H1 (cell line): ENCODE measurements around the gene AP2A2. TPM values are rescaled to one million over a fixed set of nuclear protein-coding genes. Genes with fewer than 3 reads are reported as not detected.

Source experiments
- CTCF ChIA-PET: fragments of 300-600 bp; sonication (Branson Sonifier 250); formaldehyde crosslinking; loops from one replicate; lab custom pipeline; 2021; ENCODE audit not compliant: partially characterized antibody; lab: Charles Lee
- POLR2A ChIA-PET: fragments of 300-600 bp; sonication (Branson Sonifier 250); formaldehyde crosslinking; loops from one replicate; lab custom pipeline; 2021; ENCODE audit warnings: inconsistent platforms; ENCODE audit not compliant: partially characterized antibody; lab: Charles Lee
- DNase-seq, 2 experiments: peaks; one replicate each; pipeline versions ENCODE4 v3.0.0 to v3.0.0-alpha.2; 2010 to 2022; ENCODE audit warnings: low spot score in 2 of 2, low read depth in 1 of 2, mixed read lengths in 1 of 2
- FAIRE-seq: peaks from 2 replicates; lab custom pipeline; 2011; peaks lifted over from hg19 to GRCh38; lab: Jason Lieb, UNC
- H2AFZ ChIP-seq: 2 replicates; pipeline ENCODE4 v1.8.1; 2012; ENCODE audit warnings: low read length, inconsistent platforms
- H2AK5ac ChIP-seq: 2 replicates; pipeline ENCODE4 v1.6.1; 2013; ENCODE audit warnings: low read depth, low read length
- H2BK120ac ChIP-seq: replicated peaks from 2 replicates; pipeline ENCODE3; 2013; ENCODE audit warnings: low read depth, low read length, inconsistent platforms
- H2BK12ac ChIP-seq: 2 replicates; pipeline ENCODE4 v1.6.1; 2013; ENCODE audit warnings: low read depth, low read length
- H2BK15ac ChIP-seq: 2 replicates; pipeline ENCODE4 v1.6.1; 2013; ENCODE audit warnings: low read length
- H2BK20ac ChIP-seq: 2 replicates; pipeline ENCODE4 v1.6.1; 2013; ENCODE audit warnings: low read length
- H2BK5ac ChIP-seq: 2 replicates; pipeline ENCODE4 v1.6.1; 2013; ENCODE audit warnings: low read depth, low read length
- H3K14ac ChIP-seq: 2 replicates; pipeline ENCODE4 v1.6.1; 2013; ENCODE audit warnings: inconsistent platforms; ENCODE audit not compliant: insufficient read length
- H3K18ac ChIP-seq: 2 replicates; pipeline ENCODE4 v1.6.1; 2013; ENCODE audit warnings: low read length; ENCODE audit errors: extremely low read depth
- H3K23ac ChIP-seq: 2 replicates; pipeline ENCODE4 v1.6.1; 2013; ENCODE audit warnings: inconsistent platforms; ENCODE audit not compliant: insufficient read length
- H3K23me2 ChIP-seq: 2 replicates; pipeline ENCODE4 v1.6.1; 2013; ENCODE audit warnings: low read depth, low read length
- H3K27ac ChIP-seq: 2 replicates; pipeline ENCODE4 v1.6.1; 2011; ENCODE audit warnings: low read depth, low read length, inconsistent platforms
- H3K27me3 ChIP-seq, 4 experiments: replicated peaks in 1 of 4; 1 replicate in 1 of 4; 2 replicates in 3 of 4; pipeline versions ENCODE4 v1.6.1 to v1.8.1; 2011 to 2013; ENCODE audit warnings: low read length in 3 of 4, mild to moderate bottlenecking in 3 of 4, inconsistent platforms in 2 of 4, mixed read lengths in 2 of 4, moderate library complexity in 1 of 4; ENCODE audit not compliant: control insufficient read depth in 3 of 4, insufficient read depth in 3 of 4; ENCODE audit errors: extremely low read depth in 1 of 4
- H3K36me3 ChIP-seq, 4 experiments: 2 replicates each; pipeline versions ENCODE4 v1.6.1 to v1.8.1; 2011 to 2013; ENCODE audit warnings: mild to moderate bottlenecking in 4 of 4, low read length in 3 of 4, moderate library complexity in 2 of 4, control low read depth in 1 of 4, inconsistent platforms in 1 of 4; ENCODE audit not compliant: insufficient read depth in 4 of 4, control insufficient read depth in 2 of 4
- H3K4ac ChIP-seq: replicated peaks from 2 replicates; pipeline ENCODE3; 2013; ENCODE audit warnings: low read length, low read depth, mixed read lengths, inconsistent platforms; ENCODE audit not compliant: insufficient read length
- H3K4me1 ChIP-seq, 4 experiments: replicated peaks in 1 of 4; 1 replicate in 1 of 4; 2 replicates in 3 of 4; pipeline versions ENCODE4 v1.6.1 to v1.8.1; 2011 to 2013; ENCODE audit warnings: low read length in 3 of 4, inconsistent platforms in 2 of 4, mixed read lengths in 1 of 4; ENCODE audit not compliant: insufficient read depth in 4 of 4, control insufficient read depth in 3 of 4
- H3K4me2 ChIP-seq, 2 experiments: 2 replicates each; pipeline versions ENCODE4 v1.6.1 to v1.8.1; 2011 to 2013; ENCODE audit warnings: low read depth in 2 of 2, low read length in 2 of 2, control low read depth in 1 of 2, inconsistent platforms in 1 of 2, mild to moderate bottlenecking in 1 of 2; ENCODE audit not compliant: insufficient read depth in 1 of 2
- H3K4me3 ChIP-seq, 4 experiments: fragments of 200-600, 300-600 bp in 1 of 4; sonication (generic), shearing (Covaris generic), sonication (Bioruptor Twin) in 1 of 4; 2 replicates each; pipeline versions ENCODE4 v1.5.1 to v1.8.1; 2011 to 2016; ENCODE audit warnings: low read length in 4 of 4, low read depth in 3 of 4, control low read depth in 2 of 4, inconsistent platforms in 2 of 4, mild to moderate bottlenecking in 2 of 4, mixed read lengths in 1 of 4, moderate library complexity in 1 of 4; ENCODE audit not compliant: insufficient read depth in 2 of 4; ENCODE audit errors: extremely low read depth in 1 of 4
- H3K56ac ChIP-seq: replicated peaks from 2 replicates; pipeline ENCODE3; 2013; ENCODE audit warnings: low read depth, mild to moderate bottlenecking, mixed read lengths, low read length, inconsistent platforms; ENCODE audit not compliant: insufficient read length
- H3K79me1 ChIP-seq: 2 replicates; pipeline ENCODE4 v1.6.1; 2013; ENCODE audit warnings: low read depth, low read length, control low read depth
- H3K79me2 ChIP-seq, 2 experiments: 2 replicates each; pipeline versions ENCODE4 v1.6.1 to v1.8.1; 2012 to 2013; ENCODE audit warnings: low read length in 2 of 2, mild to moderate bottlenecking in 2 of 2, inconsistent platforms in 1 of 2; ENCODE audit not compliant: insufficient read depth in 2 of 2, control insufficient read depth in 1 of 2
- H3K9ac ChIP-seq, 4 experiments: replicated peaks in 1 of 4; 1 replicate in 1 of 4; 2 replicates in 3 of 4; pipeline versions ENCODE4 v1.6.1 to v1.8.1; 2011 to 2013; ENCODE audit warnings: low read depth in 3 of 4, low read length in 3 of 4, control low read depth in 2 of 4, mild to moderate bottlenecking in 2 of 4, moderate library complexity in 2 of 4, inconsistent platforms in 1 of 4; ENCODE audit errors: extremely low read depth in 1 of 4
- H3K9me3 ChIP-seq, 2 experiments: 2 replicates each; pipeline versions ENCODE4 v1.6.1 to v1.8.1; 2012 to 2013; ENCODE audit warnings: mild to moderate bottlenecking in 2 of 2, moderate library complexity in 2 of 2, control low read depth in 1 of 2, inconsistent platforms in 1 of 2, low read depth in 1 of 2, low read length in 1 of 2, mixed read lengths in 1 of 2; ENCODE audit not compliant: insufficient read depth in 2 of 2
- H4K20me1 ChIP-seq, 2 experiments: replicated peaks in 1 of 2; 2 replicates each; pipeline versions ENCODE3 to v1.8.1; 2011 to 2013; ENCODE audit warnings: inconsistent platforms in 2 of 2, low read length in 2 of 2, mild to moderate bottlenecking in 1 of 2; ENCODE audit not compliant: insufficient read depth in 2 of 2, control insufficient read depth in 1 of 2
- H4K5ac ChIP-seq: 2 replicates; pipeline ENCODE4 v1.6.1; 2013; ENCODE audit warnings: low read length, low read depth, mixed read lengths, inconsistent platforms; ENCODE audit not compliant: insufficient read length
- H4K8ac ChIP-seq: 2 replicates; pipeline ENCODE4 v1.8.0; 2013; ENCODE audit warnings: mild to moderate bottlenecking, moderate library complexity, low read length, inconsistent platforms; ENCODE audit not compliant: insufficient read depth; ENCODE audit errors: extremely low read depth
- H4K91ac ChIP-seq: replicated peaks from 2 replicates; pipeline ENCODE3; 2013; ENCODE audit warnings: low read length, mixed read lengths, inconsistent platforms; ENCODE audit not compliant: insufficient read length
- KDM5A ChIP-seq: fragments of 200-600 bp; IDR thresholded peaks from 2 replicates; pipeline ENCODE4 v1.7.1; 2012; ENCODE audit warnings: mild to moderate bottlenecking, low read length, inconsistent platforms, mixed read lengths
- RBBP5 ChIP-seq: IDR thresholded peaks from 2 replicates; pipeline ENCODE4 v1.7.1; 2012; ENCODE audit warnings: low read depth, mild to moderate bottlenecking, inconsistent platforms, low read length, moderate library complexity, borderline replicate concordance
- SIN3A ChIP-seq, 2 experiments: IDR thresholded peaks in 1 of 2; conservative IDR thresholded peaks in 1 of 2; 2 replicates each; pipeline ENCODE4 v1.6.1; 2011 to 2012; ENCODE audit warnings: low read length in 2 of 2, improper control_type of control experiment in 1 of 2, low read depth in 1 of 2, mild to moderate bottlenecking in 1 of 2
- SUZ12 ChIP-seq: fragments of 200-600 bp; sonication (generic); IDR thresholded peaks from 2 replicates; pipeline ENCODE4 v1.6.1; 2012; ENCODE audit warnings: mild to moderate bottlenecking, inconsistent platforms, low read length, moderate library complexity, mixed read lengths
- YY1 ChIP-seq: IDR thresholded peaks from 2 replicates; pipeline ENCODE4 v1.6.1; 2011; ENCODE audit warnings: low read depth, mild to moderate bottlenecking, low read length
- WGBS, 2 experiments: shearing (Covaris generic) in 1 of 2; methylation state at CpG; one replicate each; pipeline versions ENCODE4 v1.1.6 to v1.1.7; 2013 to 2015; ENCODE audit warnings: low lambda C conversion rate in 2 of 2, mixed read lengths in 2 of 2, inconsistent platforms in 1 of 2, low coverage in 1 of 2, missing lambda C conversion rate in 1 of 2; ENCODE audit not compliant: insufficient replicate concordance in 2 of 2, insufficient coverage in 1 of 2, insufficient read length in 1 of 2; ENCODE audit errors: extremely low coverage in 1 of 2, missing lambda C conversion rate in 1 of 2; 5-methylcytosine and 5-hydroxymethylcytosine counted together
- polyA plus RNA-seq, 7 experiments: library from polyadenylated mRNA; depleted of rRNA in 3 of 7; stranded (reverse) in 5 of 7; unstranded in 2 of 7; fragments of >200 nt in 5 of 7; fragments of 200-250 nt in 2 of 7; gene quantifications; 1 replicate in 5 of 7; 2 replicates in 1 of 7; 4 replicates in 1 of 7; pipeline versions ENCODE4 v1.2.1 to v1.2.3, GENCODE V29; 2011 to 2013; ENCODE audit warnings: missing spikeins in 2 of 7, mixed read lengths in 2 of 7
- total RNA-seq: library from RNA; stranded (reverse); fragmentation: NEBNext Ultra II Directional; extraction: Animal tissue kit (Norgen Biotek cat#: 25700); gene quantifications from 2 replicates; pipeline ENCODE4 v1.2.1, GENCODE V29; 2021

AP2A2 gene
- total and polyA plus RNA-seq, 2 of the 8 experiments (the other 6 are each of a cell fraction or from before 2014, with no cell fraction given): 50.0 to 65.0 TPM

DNA sequence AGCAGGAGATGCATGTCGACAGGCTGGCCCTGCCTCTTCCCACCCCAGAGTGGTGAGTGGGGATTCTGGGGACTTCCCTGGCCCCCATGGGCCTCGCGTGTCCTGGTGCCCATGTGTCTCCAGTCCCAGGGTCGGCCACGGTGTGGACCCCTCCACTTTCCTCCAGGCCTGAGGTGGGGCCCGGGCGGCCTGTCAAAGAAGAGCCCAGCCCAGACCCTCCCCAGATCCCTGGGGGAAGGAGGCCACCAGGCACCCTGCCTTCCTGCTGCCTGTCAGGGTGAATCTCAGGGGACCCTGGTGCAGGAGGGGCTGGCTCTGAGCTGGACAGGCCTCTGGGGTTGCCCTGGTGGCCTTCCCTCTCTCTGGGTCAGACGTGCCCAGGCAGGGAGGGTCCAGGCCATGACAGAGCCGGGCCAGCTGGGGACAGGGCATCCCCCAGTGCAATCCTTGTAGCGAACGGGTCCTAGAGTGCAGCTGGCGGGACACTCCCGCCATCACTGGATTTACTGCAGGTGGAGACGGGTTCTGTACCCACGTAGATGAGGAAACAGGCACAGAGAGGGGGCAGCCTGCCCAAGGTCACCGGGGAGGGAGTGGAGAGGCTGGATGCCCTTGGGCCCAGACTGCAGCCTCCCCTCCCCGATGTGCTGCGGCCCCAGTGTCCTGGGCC is 124.4 kb downstream of the AP2A2 start:
- Histone ChIP-seq H2BK120ac (no peak overlapping the region), H3K4me3 (no peak overlapping the region), H3K56ac (no peak overlapping the region), H3K27me3 (no peaks in the 10 kb centered on the region; a peak in 1 of 7 replicates), H3K9ac (no peak overlapping the region), H3K4ac (no peak overlapping the region), H4K5ac (no peak overlapping the region), H3K23me2 (no peaks in the 10 kb centered on the region), H4K91ac (no peak overlapping the region), H3K36me3 (no peaks in the 10 kb centered on the region), H4K8ac (no peak overlapping the region), H3K18ac (no peak overlapping the region), H3K27ac (no peak overlapping the region), H3K79me2 (no peaks in the 10 kb centered on the region), H4K20me1 (no peaks in the 10 kb centered on the region), H3K4me2 (no peak overlapping the region), H2BK5ac (no peak overlapping the region), H3K23ac (no peak overlapping the region), H2AFZ (no peak overlapping the region), H2AK5ac (no peak overlapping the region), H3K9me3 (no peaks in the 10 kb centered on the region), H3K79me1 (no peaks in the 10 kb centered on the region), H3K14ac (no peak overlapping the region), H2BK12ac (no peak overlapping the region), H2BK15ac (peak overlapping the region; percentile 46; the same call in 1 of the 2 replicates), H3K4me1 (no peaks in the 10 kb centered on the region), H2BK20ac (no peak overlapping the region)
- ChIA-PET POLR2A (interaction anchor here (0.6 to 1.7 kb wide), 4 partner anchors 151 to 194 kb away, joined by 3 to 5 read pairs (median 4); no protein-coding TSS in a partner anchor), CTCF (interaction anchor here (0.6 to 2.6 kb wide), 30 partner anchors 9 to 205 kb away, joined by 3 to 22 read pairs (median 4); no protein-coding TSS in a partner anchor)
- DNase-seq: no peak
- FAIRE-seq: no peak
- 85% methylated on average over 17 of the region's 18 CpGs; no CpG with 5 or more reads in 1 of the 2 experiments for WGBS, 2 experiments
- TF ChIP-seq SUZ12 (no peak), YY1 (no peak), RBBP5 (no peak), SIN3A (conservative IDR thresholded peaks at IDR 0.05 in 1 of 2, IDR thresholded peaks at IDR 0.05 in 1 of 2; ENCODE audit: low read depth in 1 of 2, low read length in 2 of 2) (no peak), KDM5A (no peak)
